ENCODE results near the gene NKPD1.
"Not testable (repeated sequence)": the region's sequence is repeated elsewhere in the genome, so short reads cannot be mapped to it uniquely, and the experiment has no call there.

The NKPD1 gene

DNA sequence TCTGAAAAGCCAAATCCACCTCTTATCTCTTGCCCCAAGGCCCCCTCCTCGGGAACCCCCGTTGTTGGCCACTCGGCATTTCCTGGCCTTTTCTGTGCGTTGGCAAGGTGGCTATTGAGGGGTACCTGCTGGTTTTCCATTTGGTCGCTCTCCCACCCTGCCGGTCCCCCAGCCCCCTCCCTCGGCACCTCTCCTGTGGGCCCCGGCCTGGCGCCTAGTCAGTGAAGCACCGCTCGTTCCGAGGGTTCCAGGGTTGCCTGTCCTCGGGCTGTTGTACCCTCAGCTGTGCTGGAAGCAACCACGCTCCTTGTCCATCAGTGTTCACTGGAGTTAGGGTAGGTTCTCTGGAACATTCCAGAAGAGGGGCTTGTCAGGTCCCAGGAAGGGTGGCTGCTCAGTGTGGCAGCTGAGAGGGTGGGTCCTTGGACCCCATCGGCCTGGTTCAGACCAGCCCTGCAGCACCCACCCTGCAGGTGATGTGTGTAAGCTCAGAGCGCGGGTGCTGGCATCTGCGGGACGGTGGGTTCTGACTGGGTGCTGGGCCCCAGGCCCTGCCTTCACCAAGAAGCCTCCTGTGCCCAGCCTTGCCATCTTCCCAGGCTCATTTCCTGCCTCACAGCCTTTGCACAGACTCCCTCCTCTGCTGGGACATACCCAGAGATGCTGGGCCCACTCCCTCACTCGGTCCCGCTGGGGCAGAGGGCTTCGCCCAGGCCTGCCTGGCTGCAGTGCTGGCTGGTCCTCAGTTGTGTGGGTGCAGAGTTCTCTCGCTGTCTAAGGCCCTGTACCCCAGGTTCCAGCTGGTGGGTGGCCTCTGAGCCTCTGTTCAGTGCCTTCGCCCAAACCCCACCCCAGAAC lies 21.3 kb downstream of the NKPD1 start:
- DNase-seq, result no peak

DNA sequence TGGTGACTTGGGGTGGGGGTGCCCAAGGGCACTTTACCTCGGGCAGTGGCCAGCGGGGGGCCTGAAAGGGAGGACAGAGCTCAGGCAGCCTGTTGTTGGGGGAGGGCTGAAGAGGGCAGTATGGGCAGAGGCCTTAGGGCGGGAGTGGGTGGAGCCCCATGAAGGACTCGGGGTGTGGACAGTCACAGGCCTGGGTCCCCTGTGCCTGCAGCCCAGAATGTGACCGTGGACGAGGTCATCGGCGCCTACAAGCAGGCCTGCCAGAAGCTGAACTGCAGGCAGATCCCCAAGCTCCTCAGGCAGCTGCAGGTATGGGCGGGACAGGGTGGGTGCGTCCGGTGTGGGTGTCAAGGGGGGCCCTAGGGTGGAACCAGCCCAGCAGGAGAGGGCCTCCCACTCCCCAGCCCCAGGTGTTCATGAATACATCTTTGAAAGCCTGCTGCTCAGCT lies 22.5 kb downstream of the NKPD1 start:
- no peak for DNase-seq

DNA sequence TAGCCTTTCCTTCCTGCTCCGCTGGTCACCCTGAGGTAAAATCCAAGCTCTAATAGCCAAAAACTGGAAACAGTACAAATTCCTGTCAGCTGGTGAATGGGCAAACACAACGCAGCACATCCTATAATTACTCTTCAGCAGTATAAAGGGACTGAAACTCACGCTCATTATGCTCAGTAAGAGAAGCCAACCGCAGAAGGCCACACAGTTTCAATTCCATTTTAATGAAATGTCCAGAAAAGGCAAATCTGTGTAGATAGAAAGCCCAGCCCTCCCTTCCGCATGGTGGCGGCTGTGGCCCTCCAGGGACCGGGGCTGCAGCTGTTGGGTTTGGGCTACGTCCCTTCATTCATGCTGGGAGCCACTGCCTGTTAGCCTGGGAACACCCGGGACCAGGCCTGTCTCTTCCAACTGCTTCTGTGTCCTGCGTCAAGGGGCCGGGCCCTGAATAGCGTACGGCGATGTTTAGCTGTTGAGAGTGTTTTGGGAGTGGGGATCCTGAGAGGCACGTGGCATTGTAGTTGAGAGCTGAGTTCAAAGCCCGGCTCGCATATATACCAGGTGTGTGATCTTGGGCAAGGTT lies 23.5 kb downstream of the NKPD1 start:
- DNase-seq, result no peak

DNA sequence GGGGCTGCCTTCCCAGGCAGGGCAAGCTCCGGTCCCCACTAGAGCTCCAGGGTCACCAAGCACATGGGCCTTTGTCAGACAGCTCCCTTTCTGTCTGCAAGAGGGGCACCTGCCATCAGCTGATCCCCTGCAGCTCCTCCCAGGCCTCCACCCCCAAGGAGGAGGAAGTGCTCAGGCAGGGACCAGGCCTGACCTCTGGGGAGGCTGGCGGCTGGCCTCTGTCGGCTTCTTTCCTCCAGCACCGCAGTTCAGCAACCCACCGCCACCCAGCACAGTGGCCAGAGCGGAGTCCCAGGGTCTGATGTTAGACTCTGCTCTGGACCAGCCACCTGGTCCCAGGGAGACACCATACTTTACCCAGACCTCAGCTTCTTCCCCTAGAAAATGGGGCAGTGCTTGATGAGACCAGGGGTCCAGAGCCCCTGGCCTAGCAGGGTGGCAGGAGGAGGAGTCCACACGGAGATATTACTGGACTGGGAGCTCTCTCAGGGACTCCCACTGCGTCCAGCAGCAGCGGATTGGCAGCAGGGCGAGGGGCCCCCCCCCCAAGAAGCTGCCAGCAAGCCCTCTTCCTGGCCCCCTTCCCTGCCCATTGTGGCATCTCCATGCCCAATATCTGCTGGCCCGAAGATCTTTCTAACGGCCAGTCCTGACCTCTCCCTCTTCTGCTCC lies 24.1 kb downstream of the NKPD1 start:
- DNase-seq, result no peak

DNA sequence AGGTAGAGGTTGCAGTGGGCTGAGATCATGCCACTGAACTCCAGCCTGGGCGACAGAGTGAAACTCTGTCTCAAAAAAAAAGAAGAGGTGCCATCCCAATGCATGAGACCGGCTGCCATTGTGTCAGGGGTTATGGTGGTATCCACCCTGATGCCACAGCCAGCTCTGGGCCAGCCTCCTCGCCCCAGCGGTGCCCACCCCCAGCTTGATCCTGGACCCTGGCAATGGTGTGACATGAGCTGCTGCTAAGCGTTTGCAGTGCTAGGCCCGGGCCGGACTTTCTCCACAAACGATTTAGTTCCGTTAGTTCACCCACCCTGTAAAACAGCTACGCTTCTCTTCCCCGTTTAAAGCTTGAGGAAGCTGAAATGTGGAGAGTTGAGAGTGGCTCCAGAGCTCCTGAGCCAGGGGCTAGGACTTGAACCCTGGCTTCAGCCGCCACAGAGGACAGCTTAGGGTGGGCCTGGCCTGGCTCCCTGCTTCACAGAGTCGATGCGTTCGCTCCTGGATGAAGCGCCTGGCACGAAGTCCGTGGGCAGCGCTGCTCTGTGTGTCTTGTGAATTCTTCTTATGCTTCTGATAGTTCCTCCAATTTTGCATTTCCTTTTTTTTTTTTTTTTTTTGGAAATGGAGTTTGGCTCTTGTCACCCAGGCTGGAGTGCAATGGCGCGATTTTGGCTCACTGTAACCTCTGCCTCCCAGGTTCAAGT lies 25.5 kb downstream of the NKPD1 start:
- DNase-seq, result no peak

DNA sequence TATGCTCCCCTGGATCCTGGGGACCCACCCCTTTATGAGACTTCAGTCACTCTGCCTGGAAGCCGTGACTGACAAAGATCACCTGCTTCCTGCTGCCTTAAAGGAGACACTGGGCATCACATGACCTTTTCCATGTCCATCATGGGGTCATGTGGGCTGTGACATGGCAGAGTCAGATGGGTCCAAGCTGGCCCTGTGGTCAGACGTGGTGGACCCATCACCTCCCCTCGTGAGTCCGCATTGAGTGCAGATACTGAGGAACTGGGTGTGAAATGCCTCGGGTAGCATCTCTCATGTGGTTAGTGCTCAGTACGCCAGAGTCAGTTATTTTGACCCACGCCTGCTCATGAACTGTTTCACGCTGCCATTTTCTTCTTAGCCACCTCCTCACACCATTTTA lies 27.1 kb downstream of the NKPD1 start:
- DNase-seq, result no peak

DNA sequence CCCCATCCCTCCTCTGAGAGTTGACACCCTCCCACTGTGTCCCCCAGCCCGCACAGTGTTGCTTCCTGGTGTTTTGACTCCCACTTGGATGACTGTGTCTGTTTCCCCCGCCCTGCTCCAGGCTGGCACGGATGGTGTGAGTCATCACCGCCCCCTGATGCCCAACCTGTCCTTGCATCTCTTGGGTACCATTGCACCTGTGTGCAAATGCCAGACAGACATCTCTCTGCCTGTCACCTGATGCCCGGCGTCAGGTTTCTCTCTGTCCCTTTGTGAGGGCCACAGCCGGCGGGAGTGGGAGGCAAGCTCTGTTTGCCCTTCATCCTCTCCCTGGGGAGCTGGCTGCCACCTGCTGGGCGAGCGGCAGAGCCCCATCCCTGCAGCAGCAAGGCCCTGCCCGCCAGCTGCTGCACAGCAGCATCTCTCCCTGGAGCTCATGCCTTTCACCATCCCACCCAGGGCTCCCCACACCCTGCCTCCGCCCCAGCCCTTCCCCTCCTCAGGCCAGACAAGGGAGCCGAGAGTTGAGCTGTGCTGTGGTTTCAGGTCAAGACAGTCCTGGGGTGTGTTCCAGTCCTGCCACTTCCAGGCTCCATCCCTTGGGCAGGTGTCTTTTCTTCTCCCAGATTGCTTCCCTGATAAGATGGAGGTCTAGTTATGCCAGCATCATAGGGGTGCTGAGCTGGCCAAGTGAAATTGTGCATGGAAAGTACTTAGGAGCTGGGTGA lies 29.7 kb downstream of the NKPD1 start:
- no peak for DNase-seq

DNA sequence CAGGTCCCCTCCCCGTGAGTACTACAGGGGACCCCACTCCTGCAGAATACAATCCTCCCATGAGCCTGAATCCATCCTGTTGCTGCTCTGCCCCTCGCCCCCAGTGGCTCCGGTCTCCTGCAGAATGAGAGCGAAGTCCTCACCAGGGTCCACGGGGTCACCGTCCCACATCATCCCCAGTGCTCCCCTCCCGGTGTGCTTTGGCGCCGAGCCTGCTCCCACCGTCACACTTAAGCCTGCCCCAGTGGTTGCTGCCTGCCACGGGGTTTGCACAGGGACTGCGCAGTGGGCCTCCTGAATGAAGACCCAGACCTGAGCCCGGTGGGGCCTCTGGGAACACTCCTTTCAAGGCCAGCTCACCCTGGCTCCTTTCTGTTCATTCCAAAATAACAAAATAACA lies 30.5 kb downstream of the NKPD1 start:
- no peak for DNase-seq

DNA sequence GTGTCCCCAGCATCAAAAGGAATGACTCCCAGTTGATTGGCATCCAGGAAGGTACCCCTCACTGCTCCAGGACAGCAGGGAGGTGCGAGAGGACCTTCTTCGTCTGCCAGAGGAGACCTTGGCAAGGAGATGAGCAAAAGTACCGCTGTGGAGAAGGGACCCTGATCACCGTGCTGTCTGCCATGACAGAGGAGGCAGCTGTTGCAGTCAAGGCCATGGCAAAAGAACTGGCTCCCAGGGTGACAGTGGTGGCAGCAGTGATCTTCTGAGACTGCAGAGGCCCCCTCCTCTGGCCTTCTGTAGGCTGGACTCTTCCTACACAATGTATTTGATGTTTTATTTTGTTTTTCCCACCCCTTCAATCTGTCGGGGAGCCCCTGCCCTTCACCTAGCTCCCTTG lies 32.0 kb downstream of the NKPD1 start:
- DNase-seq, result no peak

DNA sequence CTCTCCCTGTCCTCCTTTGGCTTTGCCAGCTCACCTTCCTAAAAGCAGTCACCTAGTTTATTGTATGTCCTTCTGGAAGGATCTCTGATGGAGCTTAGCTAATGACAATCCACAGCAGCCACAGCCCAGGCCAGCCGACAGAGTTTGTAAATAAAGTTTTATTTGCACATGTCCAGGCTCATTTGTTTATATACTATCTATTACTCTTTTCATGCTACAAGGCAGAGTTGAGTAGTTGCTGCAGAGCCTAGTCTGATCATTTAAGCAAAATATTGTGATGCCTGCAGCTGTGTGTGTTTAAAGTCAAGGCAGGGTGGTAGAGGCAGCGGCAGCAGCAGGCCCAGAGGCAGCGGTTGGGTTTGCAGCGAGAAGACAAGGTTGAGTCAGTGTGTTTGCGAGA lies 32.6 kb downstream of the NKPD1 start:
- DNase-seq, result no peak

DNA sequence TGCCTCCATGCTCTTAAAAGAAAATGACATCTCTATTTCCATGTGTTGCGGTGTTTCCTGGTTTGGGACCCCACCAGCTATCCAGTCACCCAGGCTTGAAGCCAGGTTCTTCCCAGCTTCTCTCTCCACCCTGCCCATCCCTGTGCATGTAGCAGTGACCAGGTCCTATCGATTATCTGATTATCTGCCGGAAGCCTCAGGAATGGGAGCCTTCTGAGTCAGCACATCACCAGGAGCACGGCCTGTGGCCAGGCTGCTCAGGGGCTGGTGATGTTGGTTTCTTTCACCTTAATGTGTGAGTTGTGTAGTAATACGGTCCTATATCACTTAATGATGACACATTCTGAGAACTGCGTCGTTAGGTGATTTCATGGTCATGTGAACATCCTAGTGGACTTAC lies 34.1 kb downstream of the NKPD1 start:
- DNase-seq, result no peak

DNA sequence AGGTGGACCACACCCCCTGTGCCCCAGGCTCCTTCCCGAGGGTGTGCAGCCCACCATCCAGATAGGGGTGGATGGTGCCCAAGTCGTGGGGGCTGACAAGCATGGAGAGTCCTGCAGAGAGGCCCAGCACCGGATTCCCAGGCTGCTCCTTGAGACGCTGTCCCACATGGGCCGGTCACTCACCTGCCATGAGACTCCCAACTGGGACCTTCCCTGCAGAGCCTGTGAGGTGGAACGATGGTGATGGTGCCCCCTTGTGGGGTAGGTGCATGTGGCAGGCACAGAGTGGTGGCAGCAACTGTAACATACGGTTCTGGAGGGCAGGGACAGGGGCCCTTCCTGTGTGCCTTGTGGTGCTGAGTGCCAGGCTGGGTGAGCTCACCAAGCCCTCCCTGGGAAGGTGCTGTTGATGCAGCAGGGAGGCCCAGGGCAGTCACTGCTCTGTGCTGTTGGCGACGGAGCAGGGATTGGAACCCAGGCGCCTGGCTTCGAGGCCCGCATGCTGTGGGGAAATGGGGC lies 34.7 kb downstream of the NKPD1 start:
- no peak for DNase-seq

DNA sequence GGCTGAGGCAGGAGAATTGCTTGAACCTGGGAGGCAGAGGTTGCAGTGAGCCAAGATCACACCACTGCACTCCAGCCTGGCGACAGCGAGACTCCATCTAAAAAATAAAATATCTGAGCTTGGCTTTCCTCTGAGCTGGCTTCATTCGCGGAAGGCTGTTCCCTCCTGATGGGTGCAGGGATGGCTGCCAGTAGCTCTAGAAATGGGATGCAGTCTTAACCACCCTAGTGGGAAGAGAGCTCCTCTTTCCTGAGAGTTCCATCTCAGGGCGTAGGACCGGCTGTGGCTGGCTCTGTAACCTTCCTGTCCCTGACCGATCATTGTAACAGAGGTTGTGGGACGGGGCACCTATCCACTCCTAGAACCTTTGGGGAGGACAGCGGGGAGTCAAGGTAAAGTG lies 35.4 kb downstream of the NKPD1 start:
- DNase-seq, result no peak

DNA sequence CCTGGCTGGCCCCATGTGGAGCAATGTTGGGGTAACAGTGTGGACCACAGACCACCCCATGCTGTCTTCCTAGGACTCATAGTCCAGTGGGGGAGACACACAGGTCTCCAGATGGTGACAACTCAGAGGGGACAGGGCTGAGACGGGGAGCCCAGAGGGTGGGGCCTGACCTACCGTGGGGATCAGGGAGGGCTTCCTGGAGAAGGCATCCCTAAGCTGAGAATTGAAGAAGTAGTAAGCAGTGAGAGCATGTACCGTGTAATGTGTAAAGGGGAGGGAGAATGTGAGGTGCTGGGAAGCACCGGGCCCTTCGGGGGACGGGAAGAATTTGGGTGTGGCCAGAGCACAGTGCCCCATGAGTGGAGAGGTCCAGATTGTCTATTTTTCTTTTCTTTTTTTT lies 36.8 kb downstream of the NKPD1 start:
- DNase-seq, result no peak

DNA sequence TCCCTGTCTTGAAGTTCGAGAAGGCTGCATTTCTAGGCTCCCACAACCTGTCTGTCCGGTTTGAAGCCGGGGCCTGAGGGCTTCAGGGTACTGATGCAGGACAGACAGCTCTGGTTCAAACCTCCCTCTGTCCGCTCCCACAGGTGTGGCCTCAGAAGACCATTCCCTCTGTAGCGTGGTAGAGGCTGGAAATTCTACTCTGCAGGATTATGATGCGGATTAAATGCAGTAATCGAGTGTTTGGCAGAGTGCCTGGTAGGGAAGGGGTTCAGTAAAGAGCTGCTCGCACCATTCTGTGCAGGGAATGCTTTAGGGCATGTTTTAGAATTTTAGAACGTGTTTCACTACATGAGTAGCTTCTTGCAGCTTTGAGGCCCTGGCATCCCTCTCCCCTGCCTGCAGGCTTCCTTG lies 37.3 kb downstream of the NKPD1 start:
- no peak for DNase-seq

DNA sequence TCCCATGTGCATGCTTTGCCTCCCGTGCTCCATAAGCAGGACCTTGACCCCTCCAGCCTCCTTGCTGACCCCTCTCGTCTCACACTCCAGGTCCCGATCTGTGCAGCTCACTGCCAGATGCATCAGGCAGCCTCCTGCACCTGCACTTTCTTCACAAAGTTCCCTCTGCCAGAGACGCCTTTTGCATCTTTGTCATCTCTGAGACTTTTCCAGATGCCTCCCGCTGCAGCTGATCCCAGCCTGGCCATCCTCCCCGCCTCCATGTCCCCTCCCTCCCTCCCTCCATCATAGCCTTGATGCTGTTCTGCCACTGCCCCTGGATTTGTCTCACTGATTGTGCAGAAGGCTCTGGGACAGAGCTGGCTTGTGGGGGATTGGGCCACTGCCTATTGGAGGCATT lies 38.0 kb downstream of the NKPD1 start:
- no peak for DNase-seq

DNA sequence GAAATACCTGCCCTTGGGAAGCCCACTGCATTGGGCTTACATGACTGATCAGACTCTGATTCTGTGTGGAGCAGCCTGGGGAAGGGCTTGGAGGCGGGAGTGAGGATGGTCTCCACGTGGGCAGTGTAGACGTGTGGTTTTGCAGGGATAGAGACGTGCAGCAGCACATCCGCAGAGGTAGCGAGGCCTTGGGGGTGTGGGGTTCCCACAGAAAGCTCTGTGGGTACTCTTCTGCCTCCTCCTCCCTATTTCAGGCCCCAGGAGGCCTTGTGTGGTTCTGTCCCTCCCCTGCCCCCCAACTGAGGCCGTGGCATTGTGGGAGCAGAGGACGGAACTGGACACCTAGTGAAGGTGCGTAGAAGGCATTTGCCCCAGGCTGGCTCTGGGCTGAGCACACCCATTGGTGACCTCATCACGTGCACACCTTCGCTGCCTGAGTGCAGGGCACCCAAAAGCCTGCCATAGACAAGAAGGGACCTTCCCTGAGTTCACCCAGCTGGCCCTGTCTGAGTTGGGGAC lies 38.9 kb downstream of the NKPD1 start:
- DNase-seq, result no peak

DNA sequence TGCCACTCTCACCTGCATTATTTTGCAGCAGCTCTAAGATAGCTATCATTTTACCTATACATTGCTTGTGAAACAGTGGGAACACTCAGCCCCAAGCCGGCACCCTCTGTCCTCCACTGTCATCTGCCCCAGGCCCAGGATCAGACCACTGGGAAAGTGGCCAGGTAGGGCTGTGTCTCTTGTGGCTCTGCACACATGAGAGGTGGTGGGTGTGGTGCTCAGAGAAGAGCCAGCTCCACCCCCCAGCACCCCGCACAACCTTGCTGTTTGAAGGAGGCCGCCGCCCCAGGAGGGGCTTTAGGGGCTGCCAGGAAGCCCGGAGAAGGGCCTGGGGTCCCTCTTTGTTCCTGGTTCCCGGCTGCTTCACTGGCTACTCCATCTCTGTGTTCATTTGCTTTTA lies 41.2 kb downstream of the NKPD1 start:
- DNase-seq, result no peak

DNA sequence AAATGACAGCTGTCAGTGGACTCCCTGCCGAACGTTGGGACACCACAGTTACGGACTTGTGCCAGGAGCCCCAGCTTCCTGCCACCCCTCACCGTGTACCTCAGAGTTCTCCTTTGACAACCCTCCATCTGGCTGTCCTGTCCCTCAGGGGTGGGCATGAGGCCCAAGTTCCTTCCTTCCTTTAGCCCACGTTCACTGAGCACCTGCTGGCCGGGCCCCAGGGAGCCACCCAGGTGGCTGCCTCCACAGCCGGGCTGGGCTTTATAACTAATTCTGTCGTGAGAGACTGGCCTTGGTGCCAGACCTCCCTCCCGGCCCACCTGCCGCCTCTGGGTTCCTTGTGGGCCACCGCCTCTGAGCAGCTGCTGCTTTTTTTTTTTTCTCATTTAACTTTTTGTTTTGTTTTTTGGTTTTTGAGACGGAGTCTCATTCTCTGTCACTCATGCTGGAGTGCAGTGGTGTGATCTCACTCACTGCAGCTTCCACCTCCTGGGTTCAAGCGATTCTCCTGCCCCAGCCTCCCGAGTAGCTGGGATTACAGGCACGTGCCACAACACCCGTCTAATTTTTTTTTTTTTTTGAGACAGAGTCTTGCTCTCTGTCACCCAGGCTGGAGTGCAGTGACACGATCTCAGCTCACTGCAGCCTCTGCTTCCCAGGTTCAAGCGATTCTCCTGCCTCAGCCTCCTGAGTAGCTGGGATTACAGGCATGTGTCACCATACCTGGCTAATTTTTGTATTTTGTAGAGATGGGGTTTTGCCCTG lies 42.0 kb downstream of the NKPD1 start:
- not testable (repeated sequence) for DNase-seq

DNA sequence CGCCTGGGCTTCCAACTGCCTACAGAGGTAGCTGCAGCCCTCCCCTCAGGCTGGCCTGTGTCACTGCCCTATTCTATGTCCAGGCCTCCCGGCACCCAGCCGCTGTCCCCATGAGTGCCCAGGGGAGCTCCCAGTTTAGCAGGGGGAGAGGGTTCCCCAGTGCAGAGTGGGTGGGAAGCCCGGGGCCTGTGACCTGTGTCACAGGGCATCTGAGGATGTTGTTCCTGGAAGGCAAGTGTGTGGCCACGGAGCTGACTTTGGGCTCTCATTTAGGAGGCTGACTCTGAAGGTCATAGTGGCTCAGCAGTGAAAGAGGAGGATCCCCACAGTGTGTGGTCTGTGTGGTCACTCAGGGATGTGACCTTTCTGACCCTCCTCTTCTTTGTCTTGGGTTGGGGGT lies 42.7 kb downstream of the NKPD1 start:
- no peak for DNase-seq

DNA sequence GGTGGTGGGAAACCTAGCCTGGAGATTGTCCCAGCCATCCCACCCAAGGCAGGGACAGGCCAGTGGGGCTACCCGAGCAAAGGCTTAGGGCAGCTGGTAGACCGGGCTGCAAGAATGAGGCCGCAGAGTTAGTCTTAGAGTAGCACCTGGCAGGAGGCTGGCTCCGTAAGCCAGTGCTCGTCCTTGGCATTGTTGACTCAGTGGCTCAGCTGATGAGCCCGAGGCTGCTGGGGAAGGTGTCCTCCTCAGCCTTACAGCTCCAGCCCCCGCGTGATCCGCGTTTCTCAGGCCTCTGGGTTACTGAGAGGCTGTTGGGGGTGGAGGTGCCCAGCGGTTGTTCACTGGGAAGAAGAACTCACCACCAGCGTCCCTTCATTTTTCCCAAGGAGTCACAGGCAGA lies 43.1 kb downstream of the NKPD1 start:
- no peak for DNase-seq
